NCI-H1930 (cell line): ENCODE measurements around the gene MTM1.

Experiments used
- DNase-seq, 2 experiments: peaks; one replicate each; lab custom pipeline; 2025; lab: John Stamatoyannopoulos, UW

MTM1 gene

DNA sequence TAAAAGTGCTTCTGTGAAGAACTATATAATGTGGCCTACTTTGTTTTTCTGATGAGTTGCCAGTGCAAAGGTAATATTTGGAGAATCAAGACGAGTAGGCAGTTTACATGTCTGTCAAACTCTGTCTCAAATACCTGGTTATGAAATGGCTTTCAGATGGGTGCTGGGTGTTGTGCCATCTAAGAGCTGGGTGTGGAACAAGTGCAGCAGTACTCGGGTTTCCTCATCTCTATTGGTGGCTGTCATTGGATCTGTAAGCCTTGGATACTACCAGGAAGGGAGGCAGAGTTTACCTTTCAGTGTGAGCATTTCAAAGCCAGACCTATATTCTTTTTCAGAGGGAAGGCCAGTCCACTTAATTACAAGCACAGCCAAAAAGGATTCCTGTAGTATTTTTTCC lies 37.2 kb downstream of the MTM1 start:
- DNase-seq, result no peak

DNA sequence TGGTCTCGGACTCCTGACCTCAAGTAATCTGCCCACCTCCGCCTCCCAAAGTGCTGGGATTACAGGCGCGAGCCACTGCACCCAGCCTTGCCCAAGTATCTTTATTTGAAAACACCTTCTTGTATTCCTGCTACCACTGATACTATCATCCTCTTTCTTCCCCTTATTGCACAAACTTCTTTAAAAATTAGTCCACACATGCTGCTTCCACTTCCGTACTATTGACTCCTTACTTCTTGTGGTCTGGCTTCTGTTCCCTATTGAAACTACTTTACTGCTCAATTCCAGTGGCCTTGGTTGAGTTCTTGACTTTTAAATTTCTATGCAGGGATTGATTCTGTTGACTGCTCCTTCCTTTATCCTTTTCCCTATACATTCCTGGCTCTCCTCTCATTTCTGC lies 38.8 kb downstream of the MTM1 start:
- DNase-seq, result no peak

GRCh38 chrX:150610043-150610442 lies 41.6 kb downstream of the MTM1 start:
- no peak for DNase-seq

DNA sequence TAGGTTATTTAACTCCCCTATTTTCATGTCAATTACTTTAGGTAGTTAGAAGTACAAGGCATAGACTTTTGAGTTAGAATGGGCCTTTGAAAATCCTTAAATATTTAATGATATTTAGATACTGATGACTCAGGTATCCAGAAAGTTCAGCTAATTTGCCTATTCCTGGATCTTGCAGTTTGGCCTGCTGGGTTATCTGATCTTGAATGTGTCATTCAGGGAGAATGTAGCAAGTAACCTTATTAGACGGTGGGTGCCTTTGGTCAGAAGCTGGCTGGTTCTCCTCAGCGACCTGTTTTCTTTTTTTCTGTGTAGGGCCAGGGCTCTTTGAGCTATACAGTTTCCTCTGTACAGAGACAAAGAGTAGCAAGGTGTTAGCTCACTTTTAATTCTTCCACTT lies 42.0 kb downstream of the MTM1 start:
- DNase-seq, result no peak

GRCh38 chrX:150615356-150615755 lies 46.9 kb downstream of the MTM1 start:
- no peak for DNase-seq

- no peak for DNase-seq
Measured at GRCh38 chrX:150616179-150616862, 47.9 kb downstream of the MTM1 start.

DNA sequence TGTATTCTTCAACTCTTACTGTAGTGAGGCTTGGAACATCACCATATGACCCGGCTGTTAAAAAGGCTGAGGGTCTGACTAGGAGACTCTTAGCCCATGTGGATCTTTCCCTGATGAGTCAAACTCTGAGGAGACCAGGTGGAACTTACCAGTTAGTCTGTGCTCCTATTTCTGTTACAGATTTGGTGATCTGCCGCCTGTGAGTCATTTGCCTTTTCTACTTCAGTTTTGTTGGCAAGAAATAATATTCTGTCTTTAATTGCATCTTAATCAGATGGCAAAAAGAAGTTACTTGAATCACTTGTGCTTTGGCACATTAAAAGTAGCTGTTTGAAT lies 48.4 kb downstream of the MTM1 start:
- no peak for DNase-seq

GRCh38 chrX:150621652-150622051 lies 53.2 kb downstream of the MTM1 start:
- DNase-seq, result no peak

GRCh38 chrX:150623583-150623982 lies 55.2 kb downstream of the MTM1 start:
- DNase-seq, result no peak

DNA sequence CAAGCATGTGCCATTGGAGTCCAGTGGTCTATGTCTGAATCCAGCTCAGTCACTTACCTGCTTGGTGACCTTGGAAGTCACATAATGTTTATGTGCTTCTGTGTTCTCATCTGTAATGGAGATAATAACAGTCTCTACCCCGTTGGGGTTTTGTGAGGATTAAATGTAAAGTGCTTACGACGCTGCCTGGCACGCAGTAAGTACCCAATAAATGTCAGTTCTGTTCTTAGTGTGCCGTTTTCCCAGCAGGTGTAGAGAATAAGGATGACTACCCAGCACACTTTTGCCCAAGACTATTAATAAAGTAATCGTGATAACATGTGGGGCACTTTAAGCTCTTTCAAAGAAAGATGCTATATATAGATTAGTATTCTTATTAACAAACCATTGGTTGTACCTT lies 56.7 kb downstream of the MTM1 start:
- no peak for DNase-seq

GRCh38 chrX:150625875-150626274 lies 57.5 kb downstream of the MTM1 start:
- no peak for DNase-seq

- no peak for DNase-seq
Measured at GRCh38 chrX:150627957-150628356, 59.5 kb downstream of the MTM1 start.

- no peak for DNase-seq
Measured at GRCh38 chrX:150635952-150636351, 67.5 kb downstream of the MTM1 start.

GRCh38 chrX:150642423-150642822 lies 74.0 kb downstream of the MTM1 start:
- DNase-seq, result no peak

- no peak for DNase-seq
Measured at GRCh38 chrX:150643271-150643670, 74.8 kb downstream of the MTM1 start.

- no peak for DNase-seq
Measured at GRCh38 chrX:150643958-150644357, 75.5 kb downstream of the MTM1 start.

DNA sequence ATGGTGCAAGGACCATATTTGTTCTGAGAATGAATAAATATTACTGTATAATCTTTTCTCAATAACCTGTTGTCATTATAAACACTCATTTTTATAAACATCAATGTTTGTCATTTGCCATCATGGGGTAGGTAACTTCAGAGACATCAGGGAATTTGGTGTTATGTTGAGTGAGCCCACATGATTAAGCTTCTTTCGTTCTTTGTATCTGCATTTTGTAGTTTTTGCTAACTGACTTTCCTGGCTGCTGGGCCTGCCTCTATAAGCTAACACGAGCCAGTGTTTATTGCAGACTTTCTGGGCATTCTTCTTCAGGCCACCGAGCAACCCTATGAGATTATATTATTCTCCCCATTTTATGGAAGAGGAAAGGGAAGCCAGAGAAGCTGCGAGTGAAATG lies 76.0 kb downstream of the MTM1 start:
- DNase-seq, result no peak

- DNase-seq, result no peak
Measured at GRCh38 chrX:150647331-150647730, 78.9 kb downstream of the MTM1 start.

- no peak for DNase-seq
Measured at GRCh38 chrX:150648296-150648940, 80.0 kb downstream of the MTM1 start.

- no peak for DNase-seq
Measured at GRCh38 chrX:150649096-150649870, 80.9 kb downstream of the MTM1 start.

- no peak for DNase-seq
Measured at GRCh38 chrX:150651906-150652305, 83.5 kb downstream of the MTM1 start.

- DNase-seq, result no peak
Measured at GRCh38 chrX:150655788-150656187, 87.4 kb downstream of the MTM1 start.

GRCh38 chrX:150663073-150663472 lies 94.7 kb downstream of the MTM1 start:
- DNase-seq, result no peak
